GM23248 (cell line): Measurements from ENCODE around the gene TSHR. TPM values are rescaled to one million over a fixed set of nuclear protein-coding genes. Genes with fewer than 3 reads are reported as not detected.

Experiments used
- DNase-seq: peaks from one replicate; pipeline ENCODE4 v3.0.0-alpha.2; 2015
- H2AFZ ChIP-seq: fragments of 200-600 bp; sonication (generic); 2 replicates; pipeline ENCODE4 v1.6.1; 2016; ENCODE audit warnings: antibody characterized with exemption
- H3F3A ChIP-seq: fragments of 200-600 bp; sonication (generic); 2 replicates; pipeline ENCODE4 v1.6.1; 2016; ENCODE audit warnings: mild to moderate bottlenecking, antibody characterized with exemption, mixed run types; ENCODE audit not compliant: insufficient read depth
- H3K27ac ChIP-seq: fragments of 200-600 bp; sonication (generic); 2 replicates; pipeline ENCODE4 v1.5.1; 2016; ENCODE audit warnings: mild to moderate bottlenecking
- H3K27me3 ChIP-seq: fragments of 200-600 bp; sonication (generic); replicated peaks from 2 replicates; pipeline ENCODE4 v1.6.1; 2016; ENCODE audit warnings: mild to moderate bottlenecking; ENCODE audit not compliant: insufficient read depth
- H3K36me3 ChIP-seq: fragments of 200-600 bp; sonication (generic); 2 replicates; pipeline ENCODE4 v1.6.1; 2016; ENCODE audit warnings: low read depth, mild to moderate bottlenecking
- H3K4me1 ChIP-seq: fragments of 200-600 bp; sonication (generic); 2 replicates; pipeline ENCODE4 v1.6.1; 2016; ENCODE audit warnings: mild to moderate bottlenecking; ENCODE audit not compliant: insufficient read depth
- H3K4me2 ChIP-seq: fragments of 200-600 bp; sonication (generic); one replicate; pipeline ENCODE4 v1.6.1; 2016; ENCODE audit warnings: mild to moderate bottlenecking; ENCODE audit not compliant: unreplicated experiment
- H3K4me3 ChIP-seq: fragments of 200-600 bp; sonication (generic); 2 replicates; pipeline ENCODE4 v1.5.1; 2016; ENCODE audit warnings: mild to moderate bottlenecking
- H3K79me2 ChIP-seq: fragments of 200-600 bp; sonication (generic); 2 replicates; pipeline ENCODE4 v1.6.1; 2016; ENCODE audit warnings: mild to moderate bottlenecking; ENCODE audit not compliant: insufficient read depth
- H3K9ac ChIP-seq: fragments of 200-600 bp; sonication (generic); 2 replicates; pipeline ENCODE4 v1.6.1; 2016; ENCODE audit warnings: mild to moderate bottlenecking
- H3K9me2 ChIP-seq: fragments of 200-600 bp; sonication (generic); 2 replicates; pipeline ENCODE4 v1.6.1; 2016; ENCODE audit warnings: mixed run types, mild to moderate bottlenecking, moderate library complexity; ENCODE audit not compliant: insufficient read depth
- H3K9me3 ChIP-seq: fragments of 200-600 bp; sonication (generic); one replicate; pipeline ENCODE4 v1.6.1; 2017; ENCODE audit warnings: low read depth
- H4K20me1 ChIP-seq: fragments of 200-600 bp; sonication (generic); 2 replicates; pipeline ENCODE4 v1.6.0; 2016; ENCODE audit not compliant: insufficient read depth
- EZH2 ChIP-seq: fragments of 200-600 bp; sonication (generic); IDR thresholded peaks from 2 replicates; pipeline ENCODE4 v1.6.1; 2018; ENCODE audit warnings: antibody characterized with exemption, mild to moderate bottlenecking; ENCODE audit not compliant: insufficient read depth, poor library complexity, severe bottlenecking
- EZH2phosphoT487 ChIP-seq: fragments of 200-600 bp; sonication (generic); IDR thresholded peaks from 2 replicates; pipeline ENCODE4 v1.6.1; 2018; ENCODE audit warnings: antibody characterized with exemption, moderate library complexity, mild to moderate bottlenecking, low read depth; ENCODE audit not compliant: insufficient read depth
- WGBS, 2 experiments: methylation state at CpG; one replicate each; pipeline ENCODE4 v1.1.6; 2015 to 2017; ENCODE audit warnings: low lambda C conversion rate in 2 of 2, low coverage in 1 of 2; ENCODE audit errors: missing lambda C conversion rate in 2 of 2; 5-methylcytosine and 5-hydroxymethylcytosine counted together
- in situ Hi-C: fragments of 300-500 bp; cut with MboI; formaldehyde crosslinking; loops from 2 replicates; pipeline ENCODE4 v1.15.0; 2020
- polyA plus RNA-seq: library from polyadenylated mRNA; unstranded; fragments of >200 nt; fragmentation: Nextera tagmentation; extraction: Ambion mirVana; gene quantifications from 2 replicates; pipeline ENCODE4 v1.2.1, GENCODE V29; 2016
- total RNA-seq: library from RNA; depleted of rRNA; stranded (reverse); fragments of >200 nt; shearing (Covaris generic); gene quantifications from 2 replicates; pipeline ENCODE4 v1.2.3, GENCODE V29; 2014

The TSHR gene
- total and polyA plus RNA-seq, 2 experiments from 2014 or later: not detected

GRCh38 chr14:80956922-80957321 is 1.5 kb downstream of the TSHR start:
- H3K27me3 ChIP-seq: peaks cover 18% of the 10 kb centered on the region; the same call in 1 of the 2 replicates
- no peaks in the 10 kb centered on the region for H3K36me3 ChIP-seq
- no peak overlapping the region for H3K4me3 ChIP-seq
- DNase-seq: no peak
- H3K9ac ChIP-seq: no peak overlapping the region
- no peaks in the 10 kb centered on the region for H4K20me1 ChIP-seq
- peaks cover 4% of the 10 kb centered on the region; the same call in 1 of the 2 replicates for H3F3A ChIP-seq
- no peak overlapping the region for H2AFZ ChIP-seq
- 89 to 95% methylated on average over 1 of the region's 1 CpG for WGBS, 2 experiments
- TF ChIP-seq EZH2 (no peak), EZH2phosphoT487 (no peak)
- H3K79me2 ChIP-seq: no peaks in the 10 kb centered on the region
- in situ Hi-C loops: no loop called here
- H3K4me1 ChIP-seq: peaks cover 4% of the 10 kb centered on the region; the same call in 1 of the 2 replicates
- H3K9me3 ChIP-seq: no peaks in the 10 kb centered on the region
- H3K9me2 ChIP-seq: no peaks in the 10 kb centered on the region
- no peak overlapping the region for H3K27ac ChIP-seq
- no peak overlapping the region for H3K4me2 ChIP-seq

GRCh38 chr14:80957613-80958012 is 2.2 kb downstream of the TSHR start:
- peaks cover 4% of the 10 kb centered on the region; the same call in 1 of the 2 replicates for H3F3A ChIP-seq
- TF ChIP-seq EZH2 (no peak), EZH2phosphoT487 (no peak)
- H3K36me3 ChIP-seq: no peaks in the 10 kb centered on the region
- H3K27ac ChIP-seq: no peak overlapping the region
- H2AFZ ChIP-seq: no peak overlapping the region
- H3K4me3 ChIP-seq: no peak overlapping the region
- no peaks in the 10 kb centered on the region for H3K9me2 ChIP-seq
- H3K79me2 ChIP-seq: no peaks in the 10 kb centered on the region
- H3K4me2 ChIP-seq: no peak overlapping the region
- no peaks in the 10 kb centered on the region for H4K20me1 ChIP-seq
- no peak for DNase-seq
- peaks cover 4% of the 10 kb centered on the region; the same call in 1 of the 2 replicates for H3K4me1 ChIP-seq
- H3K27me3 ChIP-seq: peaks cover 18% of the 10 kb centered on the region; the same call in 1 of the 2 replicates
- H3K9ac ChIP-seq: no peak overlapping the region
- in situ Hi-C loops: no loop called here
- 76 to 88% methylated on average over 2 of the region's 2 CpGs for WGBS, 2 experiments
- no peaks in the 10 kb centered on the region for H3K9me3 ChIP-seq

DNA sequence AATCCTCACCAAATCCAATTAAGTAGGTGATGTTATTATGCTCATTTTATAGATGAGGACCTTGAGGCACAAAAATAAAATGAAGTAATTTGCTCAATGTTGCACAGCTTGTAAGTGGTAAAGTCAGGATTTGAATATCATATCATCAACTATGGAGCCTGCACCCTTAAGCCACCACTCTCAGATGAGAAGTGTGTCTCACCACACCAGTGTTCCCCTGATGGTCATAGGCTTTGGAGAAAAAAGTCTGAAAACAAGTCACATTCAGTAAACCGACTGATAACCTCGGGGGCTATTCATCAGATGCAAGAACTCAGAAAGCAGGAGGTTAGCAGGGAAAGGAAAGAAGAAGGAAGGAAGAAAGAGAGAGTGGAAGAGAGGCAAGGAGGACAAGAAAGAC is 2.8 kb downstream of the TSHR start:
- 53 to 72% methylated on average over 2 of the region's 2 CpGs for whole genome bisulfite sequencing, 2 experiments
- in situ Hi-C loops: no loop called here
- no peaks in the 10 kb centered on the region for H3K9me3 ChIP-seq
- no peaks in the 10 kb centered on the region for H4K20me1 ChIP-seq
- no peak for DNase-seq
- TF ChIP-seq EZH2: no peak
- H3K27ac ChIP-seq: no peak overlapping the region
- no peaks in the 10 kb centered on the region for H3K79me2 ChIP-seq
- peaks cover 18% of the 10 kb centered on the region; the same call in 1 of the 2 replicates for H3K27me3 ChIP-seq
- H3K4me2 ChIP-seq: no peak overlapping the region
- H3F3A ChIP-seq: peaks cover 4% of the 10 kb centered on the region; the same call in 1 of the 2 replicates
- H3K36me3 ChIP-seq: no peaks in the 10 kb centered on the region
- no peak overlapping the region for H2AFZ ChIP-seq
- no peaks in the 10 kb centered on the region for H3K9me2 ChIP-seq
- H3K9ac ChIP-seq: no peak overlapping the region
- peaks cover 4% of the 10 kb centered on the region; the same call in 1 of the 2 replicates for H3K4me1 ChIP-seq
- no peak overlapping the region for H3K4me3 ChIP-seq

GRCh38 chr14:80958939-80959338 is 3.5 kb downstream of the TSHR start:
- Histone ChIP-seq H3K9me3 (no peaks in the 10 kb centered on the region), H3K9me2 (no peaks in the 10 kb centered on the region), H3K4me2 (no peak overlapping the region), H3K4me3 (no peak overlapping the region), H3K27me3 (peaks cover 18% of the 10 kb centered on the region; the same call in 1 of the 2 replicates), H4K20me1 (no peaks in the 10 kb centered on the region), H3K27ac (no peak overlapping the region), H2AFZ (no peak overlapping the region), H3K4me1 (peaks cover 4% of the 10 kb centered on the region; the same call in 1 of the 2 replicates), H3K36me3 (no peaks in the 10 kb centered on the region), H3K79me2 (no peaks in the 10 kb centered on the region), H3K9ac (no peak overlapping the region), H3F3A (peaks cover 4% of the 10 kb centered on the region; the same call in 1 of the 2 replicates)
- in situ Hi-C loops: no loop called here
- no peak for DNase-seq
- 61% methylated on average over 3 of the region's 3 CpGs for WGBS, 2 experiments
- TF ChIP-seq EZH2phosphoT487: no peak
- TF ChIP-seq EZH2: no peak
